Erythroblast (primary cell): ENCODE data around the gene ZNF689.

Experiments used
- GATA1 ChIP-seq: IDR thresholded peaks from 2 replicates; pipeline ENCODE4 v1.6.1; 2011; ENCODE audit warnings: low read depth, mild to moderate bottlenecking, control low read depth, low read length, moderate library complexity
- POLR2A ChIP-seq: IDR thresholded peaks from 2 replicates; pipeline ENCODE4 v1.6.1; 2011; ENCODE audit warnings: mild to moderate bottlenecking, low read length

GRCh38 chr16:30626236-30626635 lies 16.0 kb upstream of the ZNF689 start:
- no peak for TF ChIP-seq POLR2A
- TF ChIP-seq GATA1, result no peak
